ENCODE measurements around the gene CLEC5A.
"Not testable (repeated sequence)": the region's sequence is repeated elsewhere in the genome, so short reads cannot be mapped to it uniquely, and the experiment has no call there.

The CLEC5A gene

DNA sequence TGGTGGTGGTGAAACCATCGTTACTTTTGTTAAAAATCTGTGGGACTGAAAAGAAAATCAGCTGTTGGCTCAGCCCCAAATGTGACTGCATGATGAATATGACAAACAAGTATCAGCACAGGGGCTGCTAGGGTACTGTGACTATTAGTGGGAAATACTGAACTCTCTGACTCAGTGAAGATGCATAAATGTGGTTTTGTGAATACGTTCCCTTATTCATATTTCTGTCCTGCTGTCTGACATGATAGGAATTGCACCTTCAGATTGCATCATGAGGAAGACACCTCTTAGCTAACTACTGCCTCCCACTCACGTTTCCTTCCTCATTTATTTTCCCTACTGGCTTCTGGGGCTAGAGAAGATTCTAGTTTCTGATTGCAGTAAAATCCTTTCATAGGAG lies 1.4 kb downstream of the CLEC5A start:
- DNase-seq: no peak

DNA sequence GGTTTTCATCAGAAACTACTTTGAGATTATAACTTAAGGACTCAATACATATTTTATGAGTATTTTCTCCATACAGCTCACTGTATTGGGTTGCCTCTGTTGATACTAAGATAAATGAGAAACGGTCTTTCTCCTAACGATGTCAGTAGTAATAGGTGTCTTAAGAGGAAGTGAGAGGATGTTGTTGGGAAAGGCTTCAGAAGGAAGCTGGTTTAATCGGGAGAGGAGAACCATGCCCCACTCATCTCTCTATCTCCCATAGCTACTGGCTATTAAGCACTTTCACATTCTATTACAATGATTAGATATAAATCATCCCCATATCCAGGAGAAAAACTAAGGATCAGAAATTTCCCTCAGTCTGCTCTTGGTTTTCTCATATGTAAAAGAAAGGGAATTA lies 2.0 kb downstream of the CLEC5A start:
- DNase-seq: no peak

DNA sequence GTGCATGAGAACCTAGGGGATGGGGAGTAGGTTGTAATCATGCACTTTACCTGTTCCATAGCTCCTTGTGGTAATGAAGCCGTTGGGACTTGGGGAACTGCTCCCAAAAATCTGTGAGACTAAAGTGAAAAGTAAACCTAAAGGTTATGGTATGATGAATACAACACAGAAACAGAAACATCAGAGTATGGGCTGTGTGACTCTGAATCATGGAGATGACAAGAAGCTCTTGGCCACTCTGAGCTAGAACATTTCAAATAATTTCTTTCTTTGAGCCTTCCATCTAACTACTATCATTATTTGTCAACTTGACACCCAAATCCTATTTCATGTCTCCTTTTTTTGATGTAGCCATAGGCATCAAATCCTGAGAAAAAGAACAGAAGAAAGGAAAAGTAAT lies 2.9 kb downstream of the CLEC5A start:
- no peak for DNase-seq

DNA sequence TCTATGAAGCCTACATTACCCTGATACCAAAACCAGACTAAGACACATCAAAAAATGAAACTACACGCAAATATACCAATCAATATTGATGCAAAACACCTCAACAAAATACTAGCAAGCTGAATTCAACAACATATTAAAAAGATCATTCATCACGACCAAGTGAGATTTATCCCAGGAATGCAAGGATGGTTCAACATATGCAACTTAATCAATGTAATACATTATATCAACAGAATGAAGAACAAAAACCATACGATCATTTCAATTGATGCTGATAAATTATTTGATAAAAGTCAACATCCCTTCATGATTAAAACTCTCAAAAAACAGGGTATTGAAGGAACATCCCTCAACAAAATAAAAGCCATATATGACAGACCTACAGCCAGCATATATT lies 5.7 kb downstream of the CLEC5A start:
- DNase-seq: no peak

DNA sequence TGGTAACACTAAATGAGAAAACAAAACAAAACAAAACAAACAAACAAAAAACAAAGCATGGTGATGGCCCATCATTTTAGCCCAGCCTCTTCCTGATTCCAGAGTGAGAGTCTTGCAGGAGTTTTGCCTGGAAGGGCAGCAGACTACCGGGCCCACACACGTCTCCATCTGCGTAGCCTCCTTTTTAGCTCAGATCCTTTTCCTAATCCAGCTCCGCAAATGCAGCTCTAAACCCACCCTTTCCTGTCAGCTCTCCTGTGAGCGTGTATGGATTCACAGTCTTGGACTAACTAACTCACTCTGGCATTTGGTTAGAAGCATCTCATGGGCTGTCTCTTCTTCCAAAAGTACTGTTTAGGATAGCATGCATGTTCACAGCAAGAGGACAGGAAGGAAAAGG lies 16.6 kb downstream of the CLEC5A start:
- no peak for DNase-seq

DNA sequence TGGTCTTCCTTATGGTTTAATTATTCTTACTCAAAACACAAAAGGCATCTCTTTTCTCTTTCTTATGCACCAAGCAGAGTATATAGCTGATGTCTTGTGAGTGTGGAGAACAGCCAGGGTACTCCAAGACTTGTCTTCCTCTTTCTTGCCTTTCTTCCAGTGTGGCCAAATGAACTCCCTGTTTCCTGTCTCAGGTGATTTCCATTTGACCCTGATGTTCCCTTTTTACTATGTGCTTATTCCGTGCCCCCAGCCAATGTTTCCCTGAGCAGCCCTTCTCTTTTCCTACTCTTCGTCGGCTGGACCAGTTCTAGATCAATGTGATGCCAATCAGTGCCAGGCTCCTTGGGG lies 18.0 kb downstream of the CLEC5A start:
- DNase-seq: no peak

DNA sequence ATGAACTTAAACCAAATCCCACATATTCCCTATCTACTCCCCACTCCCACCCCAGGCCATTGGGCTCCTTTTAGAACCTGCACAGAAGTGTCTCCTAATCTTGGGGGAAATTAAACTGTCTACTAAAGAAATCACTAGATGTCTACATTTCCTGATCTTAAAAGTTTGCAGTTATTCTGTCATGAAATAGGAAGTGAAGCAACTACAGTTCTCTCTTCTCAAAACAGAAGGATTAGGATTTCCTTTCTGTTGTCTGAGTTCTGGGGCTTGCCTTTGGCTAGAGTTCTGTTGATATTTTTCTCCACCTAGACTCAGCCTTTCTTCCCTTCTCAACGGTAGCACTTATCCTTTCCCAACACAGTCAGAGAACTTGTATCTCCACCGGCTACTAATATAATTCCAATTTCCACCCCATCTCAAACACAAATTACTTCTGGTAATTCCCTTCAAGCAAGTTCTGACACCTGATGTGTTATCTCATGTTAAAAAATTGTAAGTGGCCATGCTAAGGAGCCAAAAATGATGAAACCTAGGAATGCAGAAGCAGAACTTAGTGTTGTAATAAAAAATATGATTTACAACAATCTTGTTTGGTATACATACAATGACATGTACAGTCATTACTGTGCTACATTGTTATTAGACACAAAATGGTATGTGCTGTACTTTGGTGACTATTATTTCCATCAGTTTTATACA lies 18.5 kb downstream of the CLEC5A start:
- no peak for DNase-seq

DNA sequence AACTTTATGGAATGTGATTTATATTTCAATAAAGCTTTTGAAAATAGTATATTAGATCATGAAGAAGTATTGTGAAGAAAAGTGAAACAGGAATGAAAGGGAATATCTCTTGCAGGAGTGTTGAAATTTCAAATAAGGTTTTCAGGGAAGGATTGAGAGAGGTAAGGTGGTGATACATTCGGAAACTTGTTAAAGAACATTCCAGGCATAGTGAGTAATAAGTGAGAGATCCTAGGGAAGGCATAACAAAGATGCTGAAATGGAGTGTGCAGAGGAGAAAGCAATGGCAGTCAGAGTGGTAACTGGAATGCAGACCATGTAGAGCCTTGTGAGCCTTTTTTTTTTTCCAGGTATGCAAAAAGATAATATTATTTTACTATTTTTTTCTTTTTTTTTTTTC lies 26.5 kb downstream of the CLEC5A start:
- DNase-seq: no peak

DNA sequence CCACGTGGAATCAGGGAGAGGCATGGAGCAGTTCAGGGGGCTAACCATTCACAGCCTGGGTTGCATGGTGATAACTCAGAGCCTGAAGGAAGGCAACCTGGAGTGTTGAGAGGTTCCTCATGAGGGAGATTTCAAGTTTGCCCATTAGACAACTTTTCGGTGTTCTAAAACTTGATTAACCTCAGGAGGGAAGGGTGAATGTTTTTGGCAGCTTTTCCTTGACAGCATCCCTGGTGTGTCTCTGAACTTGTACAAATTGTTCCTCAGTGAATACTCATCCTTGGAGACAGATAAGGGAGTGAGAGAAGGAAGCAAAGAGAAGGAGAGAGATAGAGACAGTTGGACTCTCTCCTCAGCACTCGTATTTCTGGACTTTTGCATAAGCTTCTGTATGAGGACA lies 30.7 kb downstream of the CLEC5A start, which contains the start of gene OR9A4:
Gene OR9A4, plus strand, starts transcription at position 301 of the 400 bp plus-strand sequence. CDS start 2,477 bp downstream, outside the sequence.
- no peak for DNase-seq

DNA sequence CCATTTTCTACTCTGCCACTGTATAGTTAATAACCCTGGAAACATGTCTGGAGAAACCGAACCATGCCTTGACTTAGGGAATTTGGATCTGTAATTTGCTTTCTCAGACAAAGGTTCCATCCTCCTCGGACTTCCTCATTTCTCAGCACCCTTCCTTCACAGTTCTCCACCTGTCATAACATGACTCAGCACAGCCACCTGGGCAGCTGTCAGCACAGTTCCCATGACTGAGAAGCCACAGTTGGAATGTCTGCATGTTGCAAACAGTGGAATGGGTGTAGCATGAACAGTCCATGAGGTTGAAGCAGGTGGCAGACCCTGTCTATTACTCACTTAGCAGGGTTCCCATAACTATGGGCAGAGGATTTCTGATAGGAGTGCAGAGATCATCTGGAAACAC lies 31.2 kb downstream of the CLEC5A start:
- no peak for DNase-seq

DNA sequence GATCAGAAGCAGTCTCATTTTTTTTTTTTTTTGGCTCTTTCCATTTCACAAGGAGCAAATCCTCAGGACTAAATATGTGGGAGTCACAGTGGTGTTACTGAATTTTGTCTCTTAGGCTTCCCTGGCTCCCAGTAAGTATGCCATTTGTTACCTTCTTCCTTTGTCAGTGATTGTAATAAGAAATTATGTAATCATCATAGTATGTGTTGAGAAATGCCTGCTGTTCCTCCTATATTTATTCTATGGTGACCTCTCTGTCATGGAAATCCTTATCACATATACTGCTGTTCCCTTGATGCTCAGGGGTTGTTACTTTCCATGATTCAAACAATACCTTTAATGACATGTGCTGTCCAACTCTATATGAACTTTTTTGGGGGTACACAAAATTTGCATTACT lies 35.4 kb downstream of the CLEC5A start:
- no peak for DNase-seq

DNA sequence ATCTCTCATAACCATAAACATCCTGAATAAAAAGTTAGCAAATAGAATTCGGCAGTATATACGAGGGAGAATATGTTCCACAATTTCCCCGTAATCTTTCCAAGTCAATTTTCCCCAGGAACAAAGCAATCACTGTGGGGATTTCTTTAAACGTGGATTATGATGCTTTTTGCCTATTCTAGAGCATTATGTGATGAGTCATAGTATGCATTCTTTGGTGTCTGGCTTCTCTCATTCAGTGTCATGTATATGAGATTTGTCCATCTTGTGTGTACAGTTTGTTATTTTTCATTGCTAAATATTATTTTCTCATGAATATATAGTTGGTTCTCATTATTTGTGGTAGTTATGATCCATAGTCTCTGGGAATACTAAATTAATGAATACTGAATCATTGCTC lies 40.5 kb downstream of the CLEC5A start:
- DNase-seq: no peak

DNA sequence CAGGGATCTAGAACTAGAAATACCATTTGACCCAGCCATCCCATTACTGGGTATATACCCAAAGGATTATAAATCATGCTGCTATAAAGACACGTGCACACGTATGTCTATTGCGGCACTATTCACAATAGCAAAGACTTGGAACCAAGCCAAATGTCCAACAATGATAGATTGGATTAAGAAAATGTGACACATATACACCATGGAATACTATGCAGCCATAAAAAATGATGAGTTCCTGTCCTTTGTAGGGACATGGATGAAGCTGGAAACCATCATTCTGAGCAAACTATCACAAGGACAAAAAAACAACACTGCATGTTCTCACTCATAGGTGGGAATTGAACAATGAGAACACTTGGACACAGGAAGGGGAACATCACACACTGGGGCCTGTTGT lies 47.4 kb downstream of the CLEC5A start:
- DNase-seq: not testable (repeated sequence)

DNA sequence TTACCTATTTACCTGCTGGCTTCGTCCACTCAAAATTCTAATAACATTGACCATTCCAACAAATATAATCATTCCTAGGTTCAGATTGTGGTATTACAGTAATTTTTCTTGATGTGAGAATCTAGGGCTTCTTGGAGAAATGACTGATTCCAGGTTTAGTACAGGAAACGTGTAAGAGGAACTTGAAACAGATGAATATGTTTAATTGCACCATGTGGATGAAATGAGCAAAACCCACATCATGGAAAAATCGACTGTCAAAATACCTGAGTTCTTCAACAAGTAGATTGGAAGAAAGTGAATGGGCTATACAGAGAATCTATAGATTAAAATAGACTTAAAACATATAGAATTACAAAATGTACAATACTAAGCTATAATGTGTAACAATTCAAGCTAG lies 55.4 kb downstream of the CLEC5A start:
- DNase-seq: no peak

DNA sequence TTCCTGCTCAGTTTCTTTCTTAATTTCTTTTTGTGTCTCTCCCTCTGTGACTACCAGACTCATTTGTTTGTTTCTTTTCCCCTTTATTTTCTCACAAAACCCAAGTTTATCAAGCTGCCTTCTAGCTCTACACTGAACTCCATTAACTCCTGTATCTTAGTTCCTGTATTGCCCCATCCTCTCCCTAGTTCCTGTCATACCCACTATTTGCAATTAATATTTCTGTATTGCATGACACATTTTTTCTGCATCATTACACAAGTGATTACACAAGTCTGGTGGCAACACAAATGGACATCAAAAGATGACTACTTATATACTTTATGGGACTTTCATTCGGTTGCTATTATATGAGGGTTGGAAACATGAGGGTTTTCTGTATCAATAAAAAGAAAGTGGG lies 57.5 kb downstream of the CLEC5A start:
- DNase-seq: no peak

DNA sequence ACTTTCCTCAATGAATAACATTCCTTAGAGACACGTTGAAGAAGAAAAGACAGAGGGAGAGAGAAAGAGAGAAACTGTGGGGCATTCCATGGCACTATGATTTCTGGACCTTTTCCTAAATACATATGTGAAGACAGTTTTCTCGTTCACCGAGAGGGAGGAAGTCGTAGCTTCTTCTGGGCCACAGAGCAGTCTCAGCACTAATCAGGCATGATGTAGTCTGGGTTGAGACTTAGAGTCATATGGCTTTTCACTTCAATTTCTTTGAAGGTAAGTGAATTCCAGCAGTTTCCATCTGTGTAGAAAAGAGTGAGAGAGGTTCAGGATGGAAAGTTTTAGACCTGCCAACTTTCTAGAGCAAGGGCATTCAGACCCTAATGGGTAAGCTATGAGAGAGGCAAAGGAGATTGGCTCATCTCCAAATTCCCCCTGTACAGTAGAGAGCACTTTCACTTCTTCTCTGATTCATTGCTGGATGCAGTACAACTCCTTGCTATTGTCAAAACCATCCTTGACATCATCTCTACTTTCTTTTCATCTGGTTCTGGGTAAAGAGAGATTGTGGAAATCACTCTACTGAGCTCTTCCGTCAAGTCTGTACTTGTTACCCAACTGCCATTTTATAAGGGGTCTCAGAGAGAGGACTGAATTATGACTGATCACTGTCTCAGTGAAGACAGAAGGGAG lies 62.1 kb downstream of the CLEC5A start:
- no peak for DNase-seq

DNA sequence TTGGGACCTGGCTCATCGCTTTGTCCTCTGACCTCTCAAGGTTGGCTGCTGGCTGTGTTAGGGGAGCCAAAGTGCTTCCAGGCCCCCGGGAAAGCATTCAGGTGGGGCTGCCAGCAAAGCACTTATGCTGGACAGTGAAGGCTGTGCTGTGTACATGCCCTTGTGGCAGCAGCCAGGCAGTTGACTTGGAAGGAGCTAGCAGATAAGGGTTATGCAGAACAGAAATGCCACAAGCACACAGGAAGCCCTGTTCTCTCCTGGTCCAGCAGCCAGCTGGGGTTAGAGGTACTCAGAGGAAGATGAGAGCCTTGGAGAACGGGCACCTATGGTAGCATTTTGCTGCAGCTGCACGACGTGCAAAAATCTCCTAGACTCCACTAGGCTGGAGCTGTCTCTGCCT lies 65.8 kb downstream of the CLEC5A start:
- no peak for DNase-seq

DNA sequence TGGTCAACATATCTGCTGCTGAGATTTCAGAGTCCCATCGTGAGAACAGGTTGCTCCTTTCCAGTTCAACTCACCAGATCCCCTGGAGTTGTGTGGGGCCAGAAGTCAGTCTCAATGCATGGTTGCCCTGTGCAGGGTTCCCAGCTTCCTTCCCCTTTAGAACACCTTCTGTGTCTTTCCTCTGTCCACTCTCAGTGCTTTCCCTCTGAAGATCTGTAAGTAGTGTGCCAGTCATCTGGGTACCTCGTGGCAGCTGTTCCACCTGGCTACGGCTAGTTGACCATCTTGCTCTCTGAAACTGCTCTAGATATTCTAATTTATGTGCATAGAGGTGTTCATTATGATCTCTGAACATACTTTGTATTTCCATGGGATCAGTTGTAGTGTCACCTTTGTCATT lies 69.4 kb downstream of the CLEC5A start:
- no peak for DNase-seq

Data from SW 1271 (cell line).